ENCODE measurements around the gene CBFA2T2. TPM values are rescaled to one million over a fixed set of nuclear protein-coding genes. Genes with fewer than 3 reads are reported as not detected.
"Not testable (repeated sequence)": the region's sequence is repeated elsewhere in the genome, so short reads cannot be mapped to it uniquely, and the experiment has no call there.

Gene CBFA2T2
- total RNA-seq, 1 donor from 2014 or later = 5.3 TPM

DNA sequence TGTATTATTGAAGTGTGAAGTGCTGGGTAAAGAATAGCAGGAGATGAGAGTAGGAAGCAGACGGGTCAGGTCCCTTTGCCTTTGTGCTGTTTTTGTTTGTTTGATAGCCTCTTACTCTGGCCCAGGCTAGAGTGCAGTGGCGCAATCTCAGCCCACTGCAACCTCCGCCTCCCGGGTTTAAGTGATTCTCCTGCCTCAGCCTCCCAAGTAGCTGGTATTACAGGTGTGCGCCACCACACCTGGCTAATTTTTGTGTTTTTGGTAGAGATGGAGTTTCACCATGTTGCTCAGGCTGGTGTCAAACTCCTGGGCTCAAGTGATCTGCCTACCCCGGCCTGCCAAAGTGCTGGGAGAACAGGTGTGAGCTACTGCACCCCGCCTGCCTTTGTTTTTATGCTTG is 18.1 kb downstream of the CBFA2T2 start:
- not testable (repeated sequence) for DNase-seq

DNA sequence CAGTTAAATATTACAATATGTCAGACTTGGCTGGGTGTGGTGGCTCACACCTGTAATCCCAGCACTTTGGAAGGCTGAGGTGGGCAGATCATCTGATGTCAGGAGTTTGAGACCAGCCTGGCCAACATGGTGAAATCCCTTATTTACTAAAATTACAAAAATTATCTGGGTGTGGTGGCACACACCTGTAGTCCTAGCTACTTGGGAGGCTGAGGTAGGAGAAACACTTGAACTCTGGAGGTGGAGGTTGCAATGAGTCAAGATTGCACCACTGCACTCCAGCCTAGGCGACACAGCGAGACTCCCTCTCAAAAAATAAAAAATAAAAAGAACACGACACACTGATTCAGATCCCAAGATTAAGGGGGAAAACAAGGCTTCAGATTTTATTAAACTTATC is 19.2 kb downstream of the CBFA2T2 start:
- DNase-seq = not testable (repeated sequence)

DNA sequence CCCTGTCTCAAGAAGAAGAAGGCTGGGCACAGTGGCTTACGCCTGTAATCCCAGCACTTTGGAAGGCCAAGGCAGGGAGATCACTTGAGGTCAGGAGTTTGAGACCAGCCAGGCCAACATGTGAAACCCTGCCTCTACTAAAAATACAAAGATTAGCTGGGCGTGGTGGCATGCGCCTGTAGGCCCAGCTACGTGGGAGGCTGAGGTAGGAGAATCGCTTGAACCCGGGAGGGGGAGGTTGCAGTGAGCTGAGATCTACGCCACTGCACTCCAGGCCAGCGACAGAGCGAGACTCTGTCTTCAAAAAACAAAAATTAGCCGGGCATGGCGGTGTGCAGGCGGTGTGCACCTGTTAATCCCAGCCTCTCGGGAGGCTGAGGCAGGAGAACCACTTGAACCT is 22.0 kb downstream of the CBFA2T2 start:
- DNase-seq = not testable (repeated sequence)

DNA sequence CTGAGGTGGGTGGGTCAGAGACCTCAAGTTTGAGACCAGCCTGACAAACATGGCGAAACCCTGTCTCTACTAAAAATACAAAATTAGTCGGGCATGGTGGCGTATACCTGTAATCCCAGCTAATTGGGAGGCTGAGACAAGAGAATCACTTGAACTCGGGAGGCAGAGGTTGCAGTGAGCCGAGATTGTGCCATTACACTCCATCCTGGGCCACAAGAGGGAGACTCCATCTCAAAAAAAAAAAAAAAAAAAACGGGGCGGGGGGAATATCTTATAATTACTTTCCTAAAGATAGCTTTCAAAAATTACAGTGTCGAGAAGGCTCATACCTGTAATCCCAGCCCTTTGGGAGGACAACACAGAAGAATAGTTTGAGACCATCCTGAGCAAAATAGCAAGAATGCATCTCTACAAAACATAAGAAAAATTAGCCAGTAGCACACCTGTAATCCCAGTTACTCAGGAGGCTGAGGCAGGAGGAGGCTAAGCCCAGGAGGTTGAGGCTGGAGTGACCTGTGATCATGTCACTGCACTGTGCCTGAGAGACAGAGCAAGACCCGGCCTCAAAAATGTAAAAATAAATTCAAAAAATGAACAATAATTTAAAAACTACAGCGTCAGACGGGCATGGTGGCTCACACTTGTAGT is 25.8 kb downstream of the CBFA2T2 start:
- DNase-seq = peak; percentile 17

DNA sequence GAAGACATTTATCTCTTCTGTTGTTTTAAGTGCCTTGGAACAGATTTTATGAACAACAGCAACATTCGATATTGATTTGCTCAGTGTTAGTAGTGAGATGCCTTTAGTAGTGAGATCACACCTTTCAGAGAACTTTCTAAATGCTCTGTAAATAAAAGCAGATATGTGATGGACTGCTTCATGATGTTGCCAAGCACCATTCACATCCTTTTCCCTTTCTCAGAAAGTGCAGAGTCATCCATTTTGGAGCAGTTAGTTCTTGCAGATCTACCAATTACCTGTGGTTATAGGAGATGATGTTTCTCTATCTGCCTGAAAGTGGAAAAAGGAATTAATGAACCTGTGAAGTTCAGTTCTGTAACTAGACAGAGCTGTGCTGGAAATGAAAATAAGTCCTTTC is 27.0 kb downstream of the CBFA2T2 start:
- peak; percentile 28 for DNase-seq

DNA sequence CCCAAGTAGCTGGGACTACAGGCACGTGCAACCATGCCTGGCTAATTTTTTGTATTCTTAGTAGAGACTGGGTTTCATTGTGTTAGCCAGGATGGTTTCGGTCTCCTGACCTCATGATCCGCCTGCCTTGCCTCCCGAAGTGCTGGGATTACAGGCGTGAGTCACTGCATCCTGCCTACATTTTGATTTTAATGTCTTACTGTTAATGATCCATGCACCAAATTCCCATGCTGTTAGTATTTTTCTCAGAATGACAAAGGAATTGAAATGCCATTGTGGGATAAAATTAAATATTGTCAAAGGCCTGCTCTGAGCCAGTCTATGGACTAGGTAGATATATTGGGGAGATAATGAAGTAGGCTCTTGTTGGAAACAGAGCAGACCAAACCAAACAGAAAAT is 28.2 kb downstream of the CBFA2T2 start:
- DNase-seq = peak; percentile 90

DNA sequence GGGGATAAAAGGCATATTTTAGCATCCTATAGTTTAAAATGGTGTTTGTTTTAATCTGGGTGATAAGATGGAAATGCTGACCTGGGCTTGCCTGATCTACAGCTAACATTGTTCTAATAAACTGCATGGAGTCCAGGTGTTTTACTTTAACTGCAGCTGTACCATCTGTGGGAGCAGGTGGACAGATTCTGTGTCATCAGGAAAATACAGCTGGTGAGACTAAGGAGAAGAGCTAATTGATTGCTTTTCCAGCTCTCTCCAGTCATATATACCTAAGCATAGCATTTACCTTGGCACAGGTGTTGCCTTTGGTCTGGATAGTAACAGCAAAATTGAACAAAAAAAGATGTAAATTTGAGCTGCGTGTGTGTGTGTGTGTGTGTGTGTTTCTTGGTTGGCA is 31.6 kb downstream of the CBFA2T2 start:
- DNase-seq = no peak

DNA sequence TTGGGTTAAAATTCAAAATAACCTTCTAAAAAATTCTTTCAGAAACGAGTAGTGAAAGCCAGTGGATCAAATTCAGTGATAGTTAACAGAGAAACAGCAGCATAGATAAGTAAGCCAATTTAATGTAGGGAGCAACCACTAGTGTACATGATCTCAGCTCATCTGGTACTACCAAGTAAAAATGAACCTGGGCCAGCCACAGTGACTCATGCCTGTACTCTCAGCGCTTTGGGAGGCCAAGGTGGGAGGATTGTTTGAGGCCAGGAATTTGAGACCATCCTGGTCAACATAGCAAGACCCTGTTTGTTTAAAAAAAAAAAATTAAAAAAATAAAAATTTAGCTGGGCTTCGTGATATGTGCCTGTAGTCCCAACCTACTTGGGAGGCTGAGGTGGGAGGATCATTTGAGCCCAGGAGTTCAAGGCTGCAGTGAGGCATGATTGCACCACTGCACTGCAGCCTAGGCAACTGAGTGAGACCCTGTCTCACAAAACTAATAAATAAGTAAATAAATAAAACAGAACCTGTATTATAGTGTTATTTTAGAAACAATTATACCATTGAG is 32.4 kb downstream of the CBFA2T2 start:
- no peak for DNase-seq

DNA sequence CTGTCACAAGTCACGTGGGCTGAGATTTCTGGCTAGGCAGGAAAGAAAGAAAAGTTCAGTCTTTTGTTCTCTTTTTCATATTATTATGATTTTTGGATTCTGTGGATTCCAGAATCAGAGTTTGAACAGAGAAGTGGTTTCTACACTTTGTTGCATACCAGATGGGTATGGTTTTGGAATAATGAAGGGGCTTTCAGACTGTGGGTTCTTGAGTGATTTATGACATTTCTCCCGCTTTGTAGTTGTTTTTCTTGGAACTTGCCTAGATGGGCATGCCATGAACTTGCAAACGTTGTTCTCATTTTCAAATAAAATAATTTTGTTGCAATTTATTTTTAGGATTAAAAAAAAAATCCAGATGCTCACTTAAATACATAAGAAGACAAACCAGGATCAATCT is 34.4 kb downstream of the CBFA2T2 start:
- no peak for DNase-seq

DNA sequence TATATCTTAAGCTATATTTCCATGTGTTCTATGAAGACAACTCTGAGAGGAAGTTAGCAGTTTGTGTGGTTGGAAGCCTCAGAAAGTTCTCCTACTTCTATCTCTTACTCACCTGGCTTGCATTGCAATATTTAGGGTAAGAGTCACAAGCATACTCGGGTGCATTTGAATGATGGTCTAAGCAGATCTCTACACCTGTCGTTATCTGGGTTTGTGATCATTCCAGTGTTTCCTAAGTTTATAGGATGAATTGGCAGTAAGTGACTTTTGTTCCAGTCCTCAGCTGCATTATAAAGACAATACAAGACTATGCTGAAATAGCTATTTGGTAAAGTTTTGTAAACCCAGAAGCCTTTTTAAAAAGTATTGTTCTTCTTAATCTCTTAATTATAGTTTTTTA is 36.9 kb downstream of the CBFA2T2 start:
- no peak for DNase-seq

DNA sequence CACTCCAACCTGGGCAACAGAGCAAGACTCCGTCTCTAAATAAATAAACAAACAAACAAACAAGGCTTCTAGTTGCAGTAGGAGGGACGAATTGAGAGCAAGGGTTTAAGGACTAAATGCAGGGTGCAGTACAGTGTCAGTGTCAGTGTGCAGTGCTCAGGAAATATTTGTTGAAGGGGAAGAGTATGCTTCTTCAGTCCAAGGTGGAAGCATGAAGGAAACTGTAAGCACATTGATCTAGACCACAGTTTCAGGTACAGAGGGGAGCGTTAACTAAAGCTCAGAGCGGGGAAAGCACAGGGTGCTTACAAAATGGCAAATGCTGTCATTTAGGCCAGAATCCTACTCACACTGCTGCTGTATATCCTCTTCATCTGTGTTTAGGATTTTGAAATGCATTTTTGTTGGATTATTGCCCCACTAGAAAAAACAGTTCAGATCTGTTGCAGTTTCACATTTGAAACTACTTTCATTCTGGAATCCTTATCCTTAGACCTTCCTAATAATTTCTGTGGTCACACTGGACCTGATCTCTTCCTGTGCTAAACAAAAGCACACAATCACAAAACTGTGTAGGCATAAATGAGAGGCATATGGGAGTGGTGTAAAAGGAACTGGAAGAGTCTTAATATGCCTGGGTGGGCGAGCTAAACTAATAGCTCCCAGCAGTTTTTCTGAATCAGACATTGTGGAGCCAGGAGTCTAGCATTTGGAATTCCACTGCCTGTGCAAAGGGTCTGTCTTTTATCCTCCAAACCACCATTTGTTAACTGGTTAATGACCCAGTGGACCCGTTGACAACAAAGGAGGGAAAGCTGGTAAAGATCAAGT is 41.4 kb downstream of the CBFA2T2 start:
- no peak for DNase-seq

DNA sequence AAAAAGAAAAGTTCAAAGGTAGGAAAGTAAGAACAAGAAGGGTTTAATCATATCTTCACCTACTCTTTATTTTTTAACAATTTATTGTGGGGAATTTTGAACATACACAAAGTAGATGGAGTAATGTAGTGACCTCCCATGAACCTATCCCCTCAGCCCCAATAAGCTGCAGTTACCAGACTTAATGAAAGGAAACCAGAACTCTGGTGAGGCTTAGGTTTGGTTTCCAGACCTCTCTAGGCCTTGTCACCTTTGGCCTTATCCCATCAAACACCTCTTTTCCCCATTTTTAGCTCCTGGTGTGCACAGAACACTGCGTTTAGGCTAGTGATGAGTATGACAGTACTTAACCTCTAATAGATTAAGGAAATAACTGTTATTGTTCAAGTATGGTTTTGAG is 42.0 kb downstream of the CBFA2T2 start:
- DNase-seq = no peak

DNA sequence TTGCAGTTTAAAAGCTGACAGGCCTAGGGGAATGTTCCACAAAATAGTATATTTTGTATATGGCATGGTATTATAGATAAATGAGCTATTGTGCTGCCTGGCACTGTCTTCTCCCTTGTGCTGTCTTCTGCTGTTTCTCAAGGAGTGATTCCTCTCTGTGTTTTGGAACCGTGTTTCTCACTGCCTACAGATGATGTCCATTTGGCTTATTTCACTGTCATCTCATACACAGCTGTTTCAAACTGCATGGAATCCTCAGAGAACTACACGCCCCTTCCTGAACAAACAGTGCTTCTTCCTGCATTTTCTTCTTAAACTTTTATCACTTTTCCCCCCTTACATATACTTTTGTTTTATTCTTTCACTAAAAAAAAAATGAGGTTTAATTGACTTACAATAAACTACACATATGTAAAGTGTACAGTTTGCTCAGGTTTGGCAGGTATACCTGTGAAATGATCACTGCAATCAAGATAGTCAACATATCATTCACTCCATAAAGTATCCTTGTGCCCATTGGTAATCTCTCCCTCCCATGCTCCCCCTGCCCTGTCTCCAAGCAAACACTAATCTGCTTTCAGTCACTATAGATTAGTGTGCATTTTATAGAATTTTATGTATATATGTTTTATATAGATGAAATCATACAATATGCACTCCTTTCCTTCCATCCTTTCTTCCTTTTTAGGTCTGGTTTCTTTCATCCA is 43.0 kb downstream of the CBFA2T2 start:
- DNase-seq = peak; percentile 15

DNA sequence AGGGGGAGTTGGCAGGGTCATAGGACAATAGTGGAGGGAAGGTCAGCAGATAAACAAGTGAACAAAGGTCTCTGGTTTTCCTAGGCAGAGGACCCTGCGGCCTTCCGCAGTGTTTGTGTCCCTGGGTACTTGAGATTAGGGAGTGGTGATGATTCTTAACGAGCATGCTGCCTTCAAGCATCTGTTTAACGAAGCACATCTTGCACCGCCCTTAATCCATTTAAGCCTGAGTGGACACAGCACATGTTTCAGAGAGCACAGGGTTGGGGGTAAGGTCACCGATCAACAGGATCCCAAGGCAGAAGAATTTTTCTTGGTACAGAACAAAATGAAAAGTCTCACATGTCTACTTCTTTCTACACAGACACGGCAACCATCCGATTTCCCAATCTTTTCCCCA is 45.8 kb downstream of the CBFA2T2 start:
- not testable (repeated sequence) for DNase-seq

DNA sequence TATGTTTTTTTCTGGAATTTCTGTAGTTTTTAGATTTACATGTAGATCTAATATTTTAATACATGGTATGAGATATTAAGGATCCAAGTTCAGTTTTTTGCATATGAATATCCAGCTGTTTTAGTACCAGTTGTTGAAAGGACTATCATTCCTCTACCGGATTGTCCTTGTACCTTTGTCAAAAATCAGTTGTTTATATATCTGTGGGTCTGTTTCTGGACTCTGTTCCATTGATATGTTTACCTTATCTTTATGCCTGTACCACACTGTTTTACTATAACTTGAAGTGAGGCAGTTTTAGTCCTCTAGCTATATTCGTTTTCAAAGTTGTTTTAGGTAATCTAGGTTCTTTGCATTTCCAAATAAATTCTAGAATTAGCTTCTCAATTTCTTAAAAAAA is 47.7 kb downstream of the CBFA2T2 start:
- no peak for DNase-seq

DNA sequence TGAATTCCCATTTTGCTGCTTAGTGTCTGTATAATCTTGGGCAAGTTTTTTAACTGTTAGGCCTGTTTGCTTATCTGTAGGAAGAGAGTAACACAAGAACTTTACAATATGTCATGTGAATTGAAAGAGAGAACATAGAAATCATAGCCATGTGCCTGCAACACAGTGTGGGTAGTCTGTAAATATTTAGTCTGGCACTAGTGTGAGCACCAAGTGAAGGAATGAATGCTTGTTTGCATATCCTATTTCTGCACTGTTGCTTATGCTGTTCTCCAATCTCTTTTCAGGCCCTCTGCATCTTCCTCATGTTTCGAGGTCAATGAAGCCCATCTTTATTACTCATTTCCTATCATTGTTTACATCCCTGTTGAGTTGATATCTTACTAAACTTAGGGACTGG is 49.2 kb downstream of the CBFA2T2 start:
- DNase-seq = peak; percentile 55

DNA sequence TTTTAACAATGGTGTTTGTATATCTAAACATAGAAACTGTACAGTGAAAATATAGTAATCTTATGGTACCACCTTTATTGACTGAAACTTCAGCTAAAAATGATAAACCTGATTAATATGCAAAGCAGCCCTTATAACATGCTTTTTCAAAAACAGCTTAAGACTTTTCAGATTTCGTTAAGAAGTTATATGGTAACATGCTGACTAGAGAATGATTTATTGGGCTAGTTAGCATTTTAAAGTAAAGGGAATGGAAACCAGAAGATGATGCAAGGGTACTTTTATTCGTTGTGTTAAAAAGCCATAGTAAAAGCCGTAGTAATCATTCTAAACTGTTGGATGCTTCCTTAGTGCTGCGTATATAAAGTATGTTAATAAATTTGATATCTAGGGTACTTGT is 50.5 kb downstream of the CBFA2T2 start:
- DNase-seq = no peak

DNA sequence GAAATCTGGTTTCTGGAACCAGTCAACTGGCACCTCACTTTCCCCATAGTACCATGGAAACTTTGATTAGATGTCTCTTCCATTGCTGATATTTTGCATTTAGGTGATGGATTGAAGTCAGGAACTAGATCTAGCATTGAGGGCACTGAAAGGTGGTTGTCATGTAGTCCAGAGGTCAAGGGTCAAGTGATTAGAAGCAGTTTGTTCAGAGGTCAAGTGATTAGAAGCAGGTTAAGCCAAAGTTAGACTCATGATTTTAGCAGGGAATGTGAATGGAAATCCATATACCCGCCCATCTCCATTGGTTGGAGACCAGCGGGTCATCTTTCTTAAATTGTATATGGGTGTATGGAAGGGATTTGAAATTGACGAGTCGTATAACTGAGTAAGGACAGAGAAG is 51.2 kb downstream of the CBFA2T2 start:
- DNase-seq = no peak

DNA sequence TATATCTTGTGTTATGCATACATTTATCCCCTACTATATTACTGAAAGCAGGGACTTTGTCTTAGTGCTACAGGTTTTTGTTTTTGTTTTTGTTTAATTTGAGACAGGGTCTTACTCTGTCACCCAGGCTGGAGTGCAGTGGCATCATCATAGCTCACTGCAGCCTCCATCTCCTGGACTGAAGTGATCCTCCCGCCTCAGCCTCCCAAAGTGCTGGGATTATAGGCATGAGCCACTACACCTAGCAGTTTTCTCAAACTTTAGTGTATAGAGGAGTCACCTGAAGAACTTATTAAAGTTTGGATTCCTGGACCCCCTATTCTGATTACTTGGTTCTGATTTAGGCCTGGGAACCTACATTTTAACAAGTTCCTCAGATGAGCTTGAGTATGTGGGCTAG is 51.9 kb downstream of the CBFA2T2 start:
- no peak for DNase-seq

DNA sequence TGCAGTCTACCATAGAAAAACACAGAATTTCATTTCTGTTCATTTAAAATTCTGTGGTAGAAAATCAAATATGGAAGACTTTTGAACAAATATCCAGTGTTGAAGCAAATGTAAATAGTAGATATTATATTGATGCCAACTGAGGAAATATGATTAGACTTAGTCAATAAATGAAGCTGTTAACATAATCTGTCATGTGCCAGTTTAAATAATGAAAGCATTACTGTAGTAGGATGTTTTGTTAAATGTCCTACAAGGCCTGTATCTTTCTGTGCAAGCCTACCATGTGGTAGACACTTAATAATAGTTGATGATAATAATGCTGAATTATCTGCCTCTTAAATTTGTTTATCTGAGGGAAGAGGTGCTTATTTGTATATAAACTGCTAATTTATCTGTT is 55.9 kb downstream of the CBFA2T2 start:
- no peak for DNase-seq

DNA sequence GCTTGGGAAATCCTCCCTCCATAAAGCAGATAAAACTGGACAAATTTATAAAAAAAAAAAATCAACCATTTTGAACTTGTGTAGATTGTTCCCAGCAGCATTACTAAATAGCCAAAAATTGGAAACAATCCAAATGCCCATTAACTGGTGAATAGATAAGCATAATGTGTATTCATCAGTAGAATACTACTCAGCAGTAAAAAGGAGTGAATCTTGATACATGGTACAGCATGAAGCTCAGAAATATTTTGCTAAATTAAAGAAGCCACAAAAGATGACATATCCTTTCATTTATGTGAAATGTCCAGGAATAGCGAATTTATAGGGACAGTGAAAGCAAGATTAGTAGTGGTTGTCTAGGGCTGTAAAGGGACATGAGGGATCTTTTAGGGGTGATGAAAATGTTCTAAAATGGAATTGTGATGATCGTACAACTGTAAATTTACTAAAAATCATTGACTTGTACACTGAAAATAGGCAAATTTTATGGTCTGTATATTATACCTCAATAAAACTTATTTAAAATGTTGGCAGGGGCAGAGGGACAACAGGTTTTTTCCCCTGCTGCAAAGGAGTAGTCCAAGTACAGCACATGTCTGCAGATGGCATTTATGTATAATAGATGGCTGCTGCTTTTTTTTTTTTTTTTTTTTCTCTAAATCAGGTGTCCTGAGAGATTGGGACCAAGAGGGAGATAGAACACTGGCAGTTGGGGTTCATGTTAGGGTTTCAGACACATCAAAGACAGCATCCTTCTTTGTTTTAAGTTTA is 59.5 kb downstream of the CBFA2T2 start:
- DNase-seq = no peak

DNA sequence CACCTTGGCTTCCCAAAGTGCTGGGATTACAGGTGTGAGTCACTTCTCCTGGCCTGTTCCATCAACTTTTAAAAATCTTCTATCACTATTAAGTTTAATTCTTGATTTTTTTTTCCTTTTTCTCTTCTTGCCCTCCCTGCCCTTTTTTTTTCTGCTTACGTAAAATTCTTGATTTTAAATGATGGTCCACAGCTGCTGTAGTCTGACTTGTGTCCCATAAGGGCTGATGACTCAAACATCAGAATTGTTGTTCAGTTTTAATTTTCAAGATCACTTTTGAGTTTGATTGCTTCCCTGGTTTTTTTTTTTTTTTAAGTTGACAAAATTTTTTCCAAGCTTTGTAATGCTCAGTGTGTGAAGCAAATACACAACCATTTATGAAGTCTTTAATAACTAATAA is 61.9 kb downstream of the CBFA2T2 start:
- DNase-seq = no peak

DNA sequence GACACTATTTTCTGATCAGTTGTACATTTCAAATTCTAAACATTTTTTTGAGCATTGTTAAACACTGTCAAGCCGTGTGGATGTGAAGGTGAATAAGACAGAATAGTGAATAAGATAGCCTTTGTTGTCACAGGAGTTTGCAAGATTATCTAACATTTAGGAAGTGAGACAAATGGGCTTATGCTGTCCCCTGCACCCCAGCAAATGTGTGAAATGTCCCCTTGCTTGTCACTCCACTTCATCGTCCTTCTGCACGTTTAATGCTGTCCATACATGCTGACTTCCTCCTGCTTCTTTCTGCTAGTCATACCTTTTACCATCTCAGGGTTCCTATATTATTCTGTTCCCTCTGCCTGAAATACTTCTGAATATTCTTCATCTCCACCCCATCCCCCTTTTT is 62.6 kb downstream of the CBFA2T2 start:
- DNase-seq = no peak

All from dermis blood vessel endothelial cell (primary cell).